HepG2 (cell line): Measurements from ENCODE around the gene DRC7. TPM values are rescaled to one million over a fixed set of nuclear protein-coding genes. Genes with fewer than 3 reads are reported as not detected.

Experiments
- ADNP ChIP-seq: sonication (generic); formaldehyde crosslinking; IDR thresholded peaks from 2 replicates; pipeline ENCODE4 v1.4.0; 2020; ENCODE audit warnings: missing genetic modification reagents
- FOXJ3 ChIP-seq: sonication (generic); formaldehyde crosslinking; IDR thresholded peaks from 2 replicates; pipeline ENCODE4 v1.4.0; 2020; ENCODE audit warnings: missing genetic modification reagents, mild to moderate bottlenecking, borderline replicate concordance
- MBNL3 ChIP-seq: fragments of 250-450 bp; sonication (Bioruptor Pico); conservative IDR thresholded peaks from 2 replicates; pipeline ENCODE4 v1.8.0; 2022; ENCODE audit warnings: mild to moderate bottlenecking, inconsistent platforms
- MIXL1 ChIP-seq: IDR thresholded peaks from 2 replicates; pipeline ENCODE4 v1.6.1; 2016
- MYC ChIP-seq: sonication (generic); formaldehyde crosslinking; IDR thresholded peaks from 2 replicates; pipeline ENCODE4 v1.9.0; 2021; ENCODE audit warnings: missing genetic modification reagents, borderline replicate concordance
- PHF5A ChIP-seq: IDR thresholded peaks from one replicate; pipeline ENCODE4 v1.6.1; 2018; ENCODE audit warnings: low read depth, missing genetic modification reagents; ENCODE audit not compliant: unreplicated experiment
- RXRA ChIP-seq: sonication (generic); formaldehyde crosslinking; IDR thresholded peaks from 2 replicates; pipeline ENCODE4 v1.5.1; 2020; ENCODE audit warnings: missing genetic modification reagents
- SRY ChIP-seq: sonication (generic); formaldehyde crosslinking; IDR thresholded peaks from 2 replicates; pipeline ENCODE4 v1.8.0; 2022; ENCODE audit warnings: mild to moderate bottlenecking, missing genetic modification reagents
- ZC3H13 ChIP-seq: sonication (generic); formaldehyde crosslinking; IDR thresholded peaks from 2 replicates; pipeline ENCODE4 v1.8.1; 2023; ENCODE audit warnings: mild to moderate bottlenecking, missing genetic modification reagents, moderate library complexity
- ZFP36L2 ChIP-seq: sonication (generic); formaldehyde crosslinking; IDR thresholded peaks from 2 replicates; pipeline ENCODE4 v1.4.0; 2020; ENCODE audit warnings: missing genetic modification reagents
- ZNF251 ChIP-seq: sonication (generic); formaldehyde crosslinking; IDR thresholded peaks from 2 replicates; pipeline ENCODE4 v1.9.0; 2021; ENCODE audit warnings: mild to moderate bottlenecking, missing genetic modification reagents
- ZNF362 ChIP-seq: sonication (generic); formaldehyde crosslinking; IDR thresholded peaks from 2 replicates; pipeline ENCODE4 v1.4.0; 2020; ENCODE audit warnings: missing genetic modification reagents, mild to moderate bottlenecking, borderline replicate concordance
- ZNF430 ChIP-seq: sonication (generic); formaldehyde crosslinking; IDR thresholded peaks from 2 replicates; pipeline ENCODE4 v1.9.0; 2021; ENCODE audit warnings: mild to moderate bottlenecking, missing genetic modification reagents
- ZNF777 ChIP-seq: sonication (generic); formaldehyde crosslinking; IDR thresholded peaks from 2 replicates; pipeline ENCODE4 v1.4.0; 2020; ENCODE audit warnings: missing genetic modification reagents
- polyA plus RNA-seq, 8 experiments: library from polyadenylated mRNA; depleted of rRNA in 3 of 8; stranded (reverse) in 7 of 8; unstranded in 1 of 8; fragments of >200 nt; fragmentation: Illumina TruSeq in 4 of 8; extraction: Trizol in 4 of 8; gene quantifications; 2 replicates each; pipeline versions ENCODE4 v1.2.1 to v1.2.3, GENCODE V29; 2011 to 2016; ENCODE audit warnings: low read depth in 4 of 8, missing spikeins in 1 of 8, mixed read lengths in 1 of 8; ENCODE audit not compliant: insufficient read depth in 1 of 8
- total RNA-seq, 5 experiments: library from RNA; depleted of rRNA; stranded (reverse); fragments of >200 nt; fragmentation: Illumina TruSeq; extraction: Trizol; gene quantifications; 2 replicates each; pipeline ENCODE4 v1.2.3, GENCODE V29; 2016; ENCODE audit warnings: low read depth in 1 of 5
- TF ChIP-seq, protein P1 (sequence below): sonication (generic); formaldehyde crosslinking; IDR thresholded peaks from 2 replicates; pipeline ENCODE4 v1.8.1; 2023; ENCODE audit warnings: mild to moderate bottlenecking, missing genetic modification reagents
- TF ChIP-seq, protein P2 (sequence below): sonication (generic); formaldehyde crosslinking; IDR thresholded peaks from 2 replicates; pipeline ENCODE4 v1.8.0; 2022; ENCODE audit warnings: missing genetic modification reagents, mild to moderate bottlenecking, inconsistent platforms, borderline replicate concordance
- TF ChIP-seq, protein P3 (sequence below): sonication (generic); formaldehyde crosslinking; IDR thresholded peaks from 2 replicates; pipeline ENCODE4 v1.4.0; 2020; ENCODE audit warnings: missing genetic modification reagents

DRC7 gene
- total and polyA plus RNA-seq, 2 of the 13 experiments (the other 11 are each of a cell fraction or from before 2014, with no cell fraction given), result 2.7 to 3.4 TPM

DNA sequence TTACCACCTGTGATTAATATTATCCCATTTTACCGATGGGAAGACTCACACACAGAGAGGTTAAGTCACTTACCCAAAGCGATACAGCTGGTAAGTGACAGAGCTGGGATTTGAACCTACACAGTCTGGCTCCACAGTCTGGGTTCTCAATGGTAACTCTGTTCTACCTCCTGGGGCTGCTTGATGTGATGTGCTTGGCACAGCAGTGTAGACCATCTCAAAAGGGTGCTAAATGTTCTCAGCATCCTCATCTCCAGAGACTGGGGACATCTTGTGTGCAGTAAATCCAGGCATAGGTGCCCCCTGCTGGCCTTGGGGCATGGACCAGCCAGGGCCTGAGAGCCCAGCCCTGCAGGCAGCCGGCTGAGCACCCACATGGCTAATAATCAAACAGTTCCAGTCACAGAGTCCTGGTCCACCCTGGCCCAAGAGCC, 25.6 kb downstream of the DRC7 start (continued):
- TF ChIP-seq ZNF362 (CRISPR knock-in tag), result no peak; the same call in 1 of the 2 replicates
- TF ChIP-seq ZNF251 (CRISPR knock-in tag), result no peak
- peak; percentile 57; the same call in 1 of the 2 replicates for TF ChIP-seq MIXL1 (CRISPR knock-in tag)
- TF ChIP-seq SRY (CRISPR knock-in tag), result no peak
- TF ChIP-seq ZNF430, result no peak; the same call in 1 of the 2 replicates
- TF ChIP-seq ZNF777 (CRISPR knock-in tag), result no peak
- TF ChIP-seq ZC3H13 (CRISPR knock-in tag), result no peak
- TF ChIP-seq RXRA (CRISPR knock-in tag), result 0 out of 2 replicates have a peak, but pooled peaks have one; percentile 20
- TF ChIP-seq PHF5A (CRISPR knock-in tag), result no peak
- TF ChIP-seq ZFP36L2 (CRISPR knock-in tag), result no peak
- no peak for TF ChIP-seq FOXJ3 (CRISPR knock-in tag)
- TF ChIP-seq MBNL3 (CRISPR knock-in tag), result no peak
- peak; percentile 56; the same call in 1 of the 2 replicates for TF ChIP-seq MYC (CRISPR knock-in tag)
- no peak for TF ChIP-seq ADNP
- TF ChIP-seq, protein P1, sequence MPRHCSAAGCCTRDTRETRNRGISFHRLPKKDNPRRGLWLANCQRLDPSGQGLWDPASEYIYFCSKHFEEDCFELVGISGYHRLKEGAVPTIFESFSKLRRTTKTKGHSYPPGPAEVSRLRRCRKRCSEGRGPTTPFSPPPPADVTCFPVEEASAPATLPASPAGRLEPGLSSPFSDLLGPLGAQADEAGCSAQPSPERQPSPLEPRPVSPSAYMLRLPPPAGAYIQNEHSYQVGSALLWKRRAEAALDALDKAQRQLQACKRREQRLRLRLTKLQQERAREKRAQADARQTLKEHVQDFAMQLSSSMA (CRISPR knock-in tag), result no peak
- TF ChIP-seq, protein P2, sequence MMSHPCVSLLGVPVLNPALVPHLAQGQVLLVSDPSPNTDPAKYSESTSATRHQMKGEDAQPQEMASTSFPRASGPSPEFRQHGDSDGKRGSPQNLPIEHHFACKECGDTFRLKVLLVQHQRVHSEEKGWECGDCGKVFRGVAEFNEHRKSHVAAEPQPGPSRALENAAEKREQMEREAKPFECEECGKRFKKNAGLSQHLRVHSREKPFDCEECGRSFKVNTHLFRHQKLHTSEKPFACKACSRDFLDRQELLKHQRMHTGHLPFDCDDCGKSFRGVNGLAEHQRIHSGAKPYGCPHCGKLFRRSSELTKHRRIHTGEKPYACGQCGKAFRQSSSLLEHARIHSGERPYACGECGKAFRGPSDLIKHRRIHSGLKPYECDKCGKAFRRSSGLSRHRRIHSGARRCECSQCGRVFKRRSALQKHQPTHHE, result no peak
- TF ChIP-seq, protein P3, sequence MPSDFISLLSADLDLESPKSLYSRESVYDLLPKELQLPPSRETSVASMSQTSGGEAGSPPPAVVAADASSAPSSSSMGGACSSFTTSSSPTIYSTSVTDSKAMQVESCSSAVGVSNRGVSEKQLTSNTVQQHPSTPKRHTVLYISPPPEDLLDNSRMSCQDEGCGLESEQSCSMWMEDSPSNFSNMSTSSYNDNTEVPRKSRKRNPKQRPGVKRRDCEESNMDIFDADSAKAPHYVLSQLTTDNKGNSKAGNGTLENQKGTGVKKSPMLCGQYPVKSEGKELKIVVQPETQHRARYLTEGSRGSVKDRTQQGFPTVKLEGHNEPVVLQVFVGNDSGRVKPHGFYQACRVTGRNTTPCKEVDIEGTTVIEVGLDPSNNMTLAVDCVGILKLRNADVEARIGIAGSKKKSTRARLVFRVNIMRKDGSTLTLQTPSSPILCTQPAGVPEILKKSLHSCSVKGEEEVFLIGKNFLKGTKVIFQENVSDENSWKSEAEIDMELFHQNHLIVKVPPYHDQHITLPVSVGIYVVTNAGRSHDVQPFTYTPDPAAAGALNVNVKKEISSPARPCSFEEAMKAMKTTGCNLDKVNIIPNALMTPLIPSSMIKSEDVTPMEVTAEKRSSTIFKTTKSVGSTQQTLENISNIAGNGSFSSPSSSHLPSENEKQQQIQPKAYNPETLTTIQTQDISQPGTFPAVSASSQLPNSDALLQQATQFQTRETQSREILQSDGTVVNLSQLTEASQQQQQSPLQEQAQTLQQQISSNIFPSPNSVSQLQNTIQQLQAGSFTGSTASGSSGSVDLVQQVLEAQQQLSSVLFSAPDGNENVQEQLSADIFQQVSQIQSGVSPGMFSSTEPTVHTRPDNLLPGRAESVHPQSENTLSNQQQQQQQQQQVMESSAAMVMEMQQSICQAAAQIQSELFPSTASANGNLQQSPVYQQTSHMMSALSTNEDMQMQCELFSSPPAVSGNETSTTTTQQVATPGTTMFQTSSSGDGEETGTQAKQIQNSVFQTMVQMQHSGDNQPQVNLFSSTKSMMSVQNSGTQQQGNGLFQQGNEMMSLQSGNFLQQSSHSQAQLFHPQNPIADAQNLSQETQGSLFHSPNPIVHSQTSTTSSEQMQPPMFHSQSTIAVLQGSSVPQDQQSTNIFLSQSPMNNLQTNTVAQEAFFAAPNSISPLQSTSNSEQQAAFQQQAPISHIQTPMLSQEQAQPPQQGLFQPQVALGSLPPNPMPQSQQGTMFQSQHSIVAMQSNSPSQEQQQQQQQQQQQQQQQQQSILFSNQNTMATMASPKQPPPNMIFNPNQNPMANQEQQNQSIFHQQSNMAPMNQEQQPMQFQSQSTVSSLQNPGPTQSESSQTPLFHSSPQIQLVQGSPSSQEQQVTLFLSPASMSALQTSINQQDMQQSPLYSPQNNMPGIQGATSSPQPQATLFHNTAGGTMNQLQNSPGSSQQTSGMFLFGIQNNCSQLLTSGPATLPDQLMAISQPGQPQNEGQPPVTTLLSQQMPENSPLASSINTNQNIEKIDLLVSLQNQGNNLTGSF (CRISPR knock-in tag), result no peak
